A549 (cell line): Measurements from ENCODE around the gene CTSC. TPM values are rescaled to one million over a fixed set of nuclear protein-coding genes. Genes with fewer than 3 reads are reported as not detected.

ENCODE experiments used
- ATAC-seq, 2 experiments: fragments of 200-7000 bp in 1 of 2; fragments of >200 bp in 1 of 2; cut with Nextera tagmentation in 1 of 2; cut with Tn5 transposase in 1 of 2; 3 replicates each; pipeline versions ENCODE4 v1.8.0 to v1.9.1; 2018 to 2020; ENCODE audit warnings: mild to moderate bottlenecking in 1 of 2, moderate library complexity in 1 of 2
- CTCF ChIA-PET: fragments of 300-600 bp; sonication (Branson Sonifier 250); formaldehyde crosslinking; extraction: SDS; loops from one replicate; lab custom pipeline; 2021; ENCODE audit warnings: antibody characterized with exemption, inconsistent platforms; lab: Yijun Ruan, JAX
- POLR2A ChIA-PET: fragments of 350-600 bp; formaldehyde crosslinking; extraction: SDS; loops from one replicate; lab custom pipeline; 2021; ENCODE audit warnings: antibody characterized with exemption, inconsistent platforms; lab: Yijun Ruan, JAX
- DNase-seq, 2 experiments: peaks; one replicate each; pipeline versions ENCODE4 v3.0.0 to v3.0.0-alpha.2; 2011 to 2016; ENCODE audit warnings: low read depth in 1 of 2, low spot score in 1 of 2
- FAIRE-seq: peaks from 2 replicates; lab custom pipeline; 2011; peaks lifted over from hg19 to GRCh38; lab: Jason Lieb, UNC
- H3K27ac ChIP-seq, 2 experiments: fragments of >200 bp; sonication (Bioruptor Twin); formaldehyde crosslinking; 3 replicates each; pipeline ENCODE4 v1.5.1; 2016 to 2017
- H3K4me1 ChIP-seq: fragments of >200 bp; sonication (Bioruptor Twin); formaldehyde crosslinking; 3 replicates; pipeline ENCODE4 v1.6.1; 2016
- H3K4me2 ChIP-seq: fragments of >200 bp; sonication (Bioruptor Twin); formaldehyde crosslinking; 3 replicates; pipeline ENCODE4 v1.6.1; 2016
- H3K4me3 ChIP-seq: fragments of >200 bp; sonication (Bioruptor Twin); formaldehyde crosslinking; 3 replicates; pipeline ENCODE4 v1.5.1; 2016
- H3K9me3 ChIP-seq: fragments of >200 bp; sonication (Bioruptor Twin); formaldehyde crosslinking; 3 replicates; pipeline ENCODE4 v1.6.1; 2016
- FOSL2 ChIP-seq, 2 experiments: fragments of 450-650 bp in 1 of 2; fragments of >200 bp in 1 of 2; sonication (Bioruptor Twin) in 1 of 2; formaldehyde crosslinking; IDR thresholded peaks; 2 replicates each; pipeline versions ENCODE4 v1.5.0 to v1.6.1; 2016 to 2020; ENCODE audit warnings: mild to moderate bottlenecking in 1 of 2, moderate library complexity in 1 of 2
- GATA3 ChIP-seq: IDR thresholded peaks from 2 replicates; pipeline ENCODE4 v1.6.1; 2012; ENCODE audit warnings: borderline replicate concordance
- HEYL ChIP-seq: fragments of 250-450 bp; sonication (Bioruptor Pico); IDR thresholded peaks from 2 replicates; pipeline ENCODE4 v1.8.0; 2021; ENCODE audit warnings: mild to moderate bottlenecking, moderate library complexity
- HOXB13 ChIP-seq: fragments of 250-450 bp; sonication (Bioruptor Pico); IDR thresholded peaks from 2 replicates; pipeline ENCODE4 v1.5.0; 2020; ENCODE audit warnings: low read depth, mild to moderate bottlenecking, moderate library complexity
- JUN ChIP-seq, 2 experiments: fragments of >200 bp; sonication (Bioruptor Twin); formaldehyde crosslinking; IDR thresholded peaks; 2 replicates in 1 of 2; 3 replicates in 1 of 2; pipeline ENCODE4 v1.6.1; 2016 to 2017
- KDM5A ChIP-seq: fragments of 200-600 bp; sonication (generic); IDR thresholded peaks from 2 replicates; pipeline ENCODE4 v1.6.1; 2016; ENCODE audit warnings: antibody characterized with exemption, mild to moderate bottlenecking
- MAZ ChIP-seq: fragments of 150-350 bp; IDR thresholded peaks from 2 replicates; pipeline ENCODE4 v1.6.1; 2014; ENCODE audit warnings: antibody characterized with exemption, low read depth, low read length, borderline replicate concordance
- TFCP2L1 ChIP-seq: fragments of 250-450 bp; sonication (Bioruptor Pico); IDR thresholded peaks from 2 replicates; pipeline ENCODE4 v1.5.0; 2021; ENCODE audit warnings: mild to moderate bottlenecking
- TP53 ChIP-seq: fragments of 250-450 bp; sonication (Bioruptor Pico); IDR thresholded peaks from 2 replicates; pipeline ENCODE4 v1.5.0; 2021; ENCODE audit warnings: mild to moderate bottlenecking, moderate library complexity
- ZSCAN20 ChIP-seq: fragments of 250-450 bp; sonication (Bioruptor Pico); IDR thresholded peaks from 2 replicates; pipeline ENCODE4 v1.8.0; 2022; ENCODE audit warnings: mild to moderate bottlenecking, moderate library complexity
- WGBS: methylation state at CpG from one replicate; pipeline ENCODE4 v1.1.6; 2017; ENCODE audit errors: missing lambda C conversion rate; 5-methylcytosine and 5-hydroxymethylcytosine counted together
- polyA plus RNA-seq, 4 experiments: library from polyadenylated mRNA; depleted of rRNA in 3 of 4; stranded (reverse); fragments of >200 nt; fragmentation: RNase III in 1 of 4; extraction: RNeasy Plus Mini Kit Qiagen cat#74134 plus additional on column Dnase treatment in 1 of 4; gene quantifications; 2 replicates in 3 of 4; 3 replicates in 1 of 4; pipeline ENCODE4 v1.2.3, GENCODE V29; 2011 to 2017
- TF ChIP-seq, protein P1 (sequence below): fragments of 200-600 bp; sonication (generic); IDR thresholded peaks from 2 replicates; pipeline ENCODE4 v1.6.1; 2016; ENCODE audit warnings: antibody characterized with exemption, mild to moderate bottlenecking, moderate library complexity
- TF ChIP-seq, protein P2 (sequence below): IDR thresholded peaks from 2 replicates; pipeline ENCODE4 v1.6.1; 2012
- TF ChIP-seq, protein P3 (sequence below): fragments of 150-350 bp; IDR thresholded peaks from 2 replicates; pipeline ENCODE4 v1.6.1; 2014; ENCODE audit warnings: low read depth, mild to moderate bottlenecking, low read length
- TF ChIP-seq, protein P4 (sequence below): IDR thresholded peaks from 2 replicates; pipeline ENCODE4 v1.6.1; 2012; ENCODE audit warnings: low read depth, borderline replicate concordance
- TF ChIP-seq, protein P5 (sequence below): IDR thresholded peaks from 2 replicates; pipeline ENCODE4 v1.6.1; 2012

The CTSC gene
- polyA plus RNA-seq, 2 of the 4 experiments (the other 2 are of a cell fraction) = 50.0 to 118 TPM

DNA sequence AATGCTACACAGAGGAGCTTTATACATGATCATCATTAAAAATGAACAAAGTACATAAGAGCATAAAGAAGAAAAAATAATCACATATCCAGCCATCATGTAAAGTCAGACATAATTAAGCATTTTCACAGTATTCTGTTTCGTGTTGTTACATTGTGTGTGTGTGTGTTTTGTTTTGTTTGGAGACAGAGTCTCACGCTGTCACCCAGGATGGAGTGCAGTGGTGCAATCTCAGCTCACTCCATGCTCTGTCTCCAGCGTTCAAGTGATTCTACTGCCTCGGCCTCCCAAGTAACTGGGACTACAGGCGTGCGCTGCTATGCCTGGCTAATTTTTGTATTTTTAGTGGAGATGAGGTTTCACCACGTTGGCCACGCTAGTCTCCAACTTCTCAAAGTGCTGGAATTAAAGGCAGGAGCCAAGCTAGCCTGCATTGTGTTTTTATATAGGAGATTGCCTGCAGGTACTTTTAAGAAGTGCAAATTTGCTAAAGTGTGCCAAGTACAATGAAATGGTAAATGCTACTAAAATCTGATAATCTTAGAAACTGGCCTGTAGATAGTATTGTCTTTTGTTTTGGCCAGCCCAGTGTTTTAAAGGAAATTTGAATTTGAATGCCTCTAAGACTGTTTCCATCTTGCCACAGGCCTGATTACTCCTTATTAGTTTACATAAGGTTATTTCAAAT is 7.8 kb downstream of the CTSC start:
- TF ChIP-seq, protein P1, sequence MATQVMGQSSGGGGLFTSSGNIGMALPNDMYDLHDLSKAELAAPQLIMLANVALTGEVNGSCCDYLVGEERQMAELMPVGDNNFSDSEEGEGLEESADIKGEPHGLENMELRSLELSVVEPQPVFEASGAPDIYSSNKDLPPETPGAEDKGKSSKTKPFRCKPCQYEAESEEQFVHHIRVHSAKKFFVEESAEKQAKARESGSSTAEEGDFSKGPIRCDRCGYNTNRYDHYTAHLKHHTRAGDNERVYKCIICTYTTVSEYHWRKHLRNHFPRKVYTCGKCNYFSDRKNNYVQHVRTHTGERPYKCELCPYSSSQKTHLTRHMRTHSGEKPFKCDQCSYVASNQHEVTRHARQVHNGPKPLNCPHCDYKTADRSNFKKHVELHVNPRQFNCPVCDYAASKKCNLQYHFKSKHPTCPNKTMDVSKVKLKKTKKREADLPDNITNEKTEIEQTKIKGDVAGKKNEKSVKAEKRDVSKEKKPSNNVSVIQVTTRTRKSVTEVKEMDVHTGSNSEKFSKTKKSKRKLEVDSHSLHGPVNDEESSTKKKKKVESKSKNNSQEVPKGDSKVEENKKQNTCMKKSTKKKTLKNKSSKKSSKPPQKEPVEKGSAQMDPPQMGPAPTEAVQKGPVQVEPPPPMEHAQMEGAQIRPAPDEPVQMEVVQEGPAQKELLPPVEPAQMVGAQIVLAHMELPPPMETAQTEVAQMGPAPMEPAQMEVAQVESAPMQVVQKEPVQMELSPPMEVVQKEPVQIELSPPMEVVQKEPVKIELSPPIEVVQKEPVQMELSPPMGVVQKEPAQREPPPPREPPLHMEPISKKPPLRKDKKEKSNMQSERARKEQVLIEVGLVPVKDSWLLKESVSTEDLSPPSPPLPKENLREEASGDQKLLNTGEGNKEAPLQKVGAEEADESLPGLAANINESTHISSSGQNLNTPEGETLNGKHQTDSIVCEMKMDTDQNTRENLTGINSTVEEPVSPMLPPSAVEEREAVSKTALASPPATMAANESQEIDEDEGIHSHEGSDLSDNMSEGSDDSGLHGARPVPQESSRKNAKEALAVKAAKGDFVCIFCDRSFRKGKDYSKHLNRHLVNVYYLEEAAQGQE = no peak
- TF ChIP-seq ZSCAN20 (CRISPR knock-in tag) (no peak), TP53 (CRISPR knock-in tag) (no peak), HOXB13 (CRISPR knock-in tag) (no peak), MAZ (no peak), FOSL2 (IDR thresholded peaks at IDR 0.05) (no peak), FOSL2 (CRISPR knock-in tag; IDR thresholded peaks at IDR 0.05) (no peak), TFCP2L1 (CRISPR knock-in tag) (no peak), JUN (IDR thresholded peaks at IDR 0.05) (no peak), GATA3 (no peak), KDM5A (no peak)
- TF ChIP-seq, protein P2, sequence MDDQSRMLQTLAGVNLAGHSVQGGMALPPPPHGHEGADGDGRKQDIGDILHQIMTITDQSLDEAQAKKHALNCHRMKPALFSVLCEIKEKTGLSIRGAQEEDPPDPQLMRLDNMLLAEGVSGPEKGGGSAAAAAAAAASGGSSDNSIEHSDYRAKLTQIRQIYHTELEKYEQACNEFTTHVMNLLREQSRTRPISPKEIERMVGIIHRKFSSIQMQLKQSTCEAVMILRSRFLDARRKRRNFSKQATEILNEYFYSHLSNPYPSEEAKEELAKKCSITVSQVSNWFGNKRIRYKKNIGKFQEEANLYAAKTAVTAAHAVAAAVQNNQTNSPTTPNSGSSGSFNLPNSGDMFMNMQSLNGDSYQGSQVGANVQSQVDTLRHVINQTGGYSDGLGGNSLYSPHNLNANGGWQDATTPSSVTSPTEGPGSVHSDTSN = no peak
- TF ChIP-seq, protein P3, sequence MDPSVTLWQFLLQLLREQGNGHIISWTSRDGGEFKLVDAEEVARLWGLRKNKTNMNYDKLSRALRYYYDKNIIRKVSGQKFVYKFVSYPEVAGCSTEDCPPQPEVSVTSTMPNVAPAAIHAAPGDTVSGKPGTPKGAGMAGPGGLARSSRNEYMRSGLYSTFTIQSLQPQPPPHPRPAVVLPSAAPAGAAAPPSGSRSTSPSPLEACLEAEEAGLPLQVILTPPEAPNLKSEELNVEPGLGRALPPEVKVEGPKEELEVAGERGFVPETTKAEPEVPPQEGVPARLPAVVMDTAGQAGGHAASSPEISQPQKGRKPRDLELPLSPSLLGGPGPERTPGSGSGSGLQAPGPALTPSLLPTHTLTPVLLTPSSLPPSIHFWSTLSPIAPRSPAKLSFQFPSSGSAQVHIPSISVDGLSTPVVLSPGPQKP = no peak
- TF ChIP-seq, all 56 proteins: peak for 0
- DNase-seq (no peak), FAIRE-seq (no peak), ATAC-seq (no peak)
- WGBS = 90% methylated on average over 8 of the region's 8 CpGs
- ChIA-PET CTCF (interaction anchor here (0.7 to 1.2 kb wide), 2 partner anchors 215 to 229 kb away, joined by 3 to 4 read pairs; no protein-coding TSS in a partner anchor), POLR2A (no interaction called here)
- no peaks in the 10 kb centered on the region for H3K9me3 ChIP-seq
- H3K27ac ChIP-seq = no peak overlapping the region
- H3K4me1 ChIP-seq = no peaks in the 10 kb centered on the region
- H3K4me3 ChIP-seq = no peak overlapping the region
- no peak overlapping the region for H3K4me2 ChIP-seq

DNA sequence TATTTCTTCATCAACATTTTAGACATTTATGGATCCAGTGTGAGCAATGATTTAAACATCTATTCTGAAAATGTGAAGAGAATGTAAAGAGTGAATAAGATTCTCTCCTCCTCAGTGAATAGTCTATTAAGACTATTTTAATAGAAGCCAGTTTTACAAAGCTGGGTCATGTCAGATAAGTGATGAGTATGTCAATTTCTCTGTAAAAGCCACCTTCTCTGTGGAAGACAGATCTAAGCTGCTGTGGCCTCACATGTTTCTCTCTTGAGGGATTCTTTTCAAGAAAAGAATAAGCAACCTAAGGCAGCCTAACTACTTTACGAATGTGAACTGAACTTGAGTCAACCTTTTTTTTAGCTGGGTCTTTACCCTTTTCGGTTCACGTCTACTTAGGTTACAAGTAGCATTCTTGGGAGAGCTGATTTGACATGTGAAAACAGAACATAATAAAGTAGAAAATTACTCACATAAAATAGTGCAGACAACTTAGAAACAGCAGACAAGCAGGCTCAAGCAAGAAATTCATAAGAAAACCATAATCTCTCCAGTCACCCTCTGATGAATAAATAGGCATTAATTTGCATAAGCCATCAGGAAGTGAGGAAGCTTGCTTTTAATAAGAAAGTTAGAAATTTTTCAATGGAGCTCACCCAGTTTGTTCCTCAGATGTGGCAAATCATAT is 9.9 kb downstream of the CTSC start:
- POLR2A ChIA-PET = interaction anchor here (1.3 kb wide), 1 partner anchor 10 kb away, joined by 5 read pairs; the partner anchor contains the start of gene CTSC
- Histone ChIP-seq H3K27ac (no peak overlapping the region), H3K9me3 (no peaks in the 10 kb centered on the region), H3K4me3 (no peak overlapping the region), H3K4me1 (no peaks in the 10 kb centered on the region), H3K4me2 (no peak overlapping the region)
- FAIRE-seq (no peak), ATAC-seq (no peak), DNase-seq (no peak)
- TF ChIP-seq TP53 (CRISPR knock-in tag) (no peak), HEYL (CRISPR knock-in tag) (no peak)
- TF ChIP-seq, protein P4, sequence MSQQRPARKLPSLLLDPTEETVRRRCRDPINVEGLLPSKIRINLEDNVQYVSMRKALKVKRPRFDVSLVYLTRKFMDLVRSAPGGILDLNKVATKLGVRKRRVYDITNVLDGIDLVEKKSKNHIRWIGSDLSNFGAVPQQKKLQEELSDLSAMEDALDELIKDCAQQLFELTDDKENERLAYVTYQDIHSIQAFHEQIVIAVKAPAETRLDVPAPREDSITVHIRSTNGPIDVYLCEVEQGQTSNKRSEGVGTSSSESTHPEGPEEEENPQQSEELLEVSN = no peak
- TF ChIP-seq, protein P5, sequence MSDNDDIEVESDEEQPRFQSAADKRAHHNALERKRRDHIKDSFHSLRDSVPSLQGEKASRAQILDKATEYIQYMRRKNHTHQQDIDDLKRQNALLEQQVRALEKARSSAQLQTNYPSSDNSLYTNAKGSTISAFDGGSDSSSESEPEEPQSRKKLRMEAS = no peak
- WGBS = 92% methylated on average over 3 of the region's 3 CpGs
- CTCF ChIA-PET = interaction anchor here (1.4 to 2.2 kb wide), 2 partner anchors 10 to 216 kb away, joined by 4 to 5 read pairs; partner anchors contain the start of gene CTSC
